Measurements from ENCODE around the gene CCNC.

DNA sequence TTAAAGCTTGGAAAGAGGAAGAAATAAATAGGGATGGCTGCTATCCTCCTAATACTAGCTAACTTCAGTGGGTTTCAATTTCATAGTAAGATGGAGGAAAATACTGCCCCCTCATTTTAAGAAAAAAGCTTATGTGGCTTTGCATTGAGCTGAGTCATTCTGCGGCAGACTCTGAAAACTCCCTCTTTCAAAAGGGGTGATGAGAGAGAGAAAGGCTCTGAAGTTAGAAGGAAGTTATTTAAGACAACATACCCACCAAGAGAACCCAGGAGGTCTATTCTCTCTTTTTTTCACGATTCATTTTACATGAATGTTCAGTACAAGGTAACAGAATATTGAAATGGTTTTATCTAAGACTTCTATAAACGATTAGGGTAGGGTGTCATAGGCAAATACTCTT lies 42.7 kb upstream of the CCNC start:
- TF ChIP-seq, protein P1, sequence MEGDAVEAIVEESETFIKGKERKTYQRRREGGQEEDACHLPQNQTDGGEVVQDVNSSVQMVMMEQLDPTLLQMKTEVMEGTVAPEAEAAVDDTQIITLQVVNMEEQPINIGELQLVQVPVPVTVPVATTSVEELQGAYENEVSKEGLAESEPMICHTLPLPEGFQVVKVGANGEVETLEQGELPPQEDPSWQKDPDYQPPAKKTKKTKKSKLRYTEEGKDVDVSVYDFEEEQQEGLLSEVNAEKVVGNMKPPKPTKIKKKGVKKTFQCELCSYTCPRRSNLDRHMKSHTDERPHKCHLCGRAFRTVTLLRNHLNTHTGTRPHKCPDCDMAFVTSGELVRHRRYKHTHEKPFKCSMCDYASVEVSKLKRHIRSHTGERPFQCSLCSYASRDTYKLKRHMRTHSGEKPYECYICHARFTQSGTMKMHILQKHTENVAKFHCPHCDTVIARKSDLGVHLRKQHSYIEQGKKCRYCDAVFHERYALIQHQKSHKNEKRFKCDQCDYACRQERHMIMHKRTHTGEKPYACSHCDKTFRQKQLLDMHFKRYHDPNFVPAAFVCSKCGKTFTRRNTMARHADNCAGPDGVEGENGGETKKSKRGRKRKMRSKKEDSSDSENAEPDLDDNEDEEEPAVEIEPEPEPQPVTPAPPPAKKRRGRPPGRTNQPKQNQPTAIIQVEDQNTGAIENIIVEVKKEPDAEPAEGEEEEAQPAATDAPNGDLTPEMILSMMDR (IDR thresholded peaks at IDR 0.05) = no peak
- no peak for TF ChIP-seq POLR2A (IDR thresholded peaks at IDR 0.05)

Measured in right lobe of liver (tissue), 4 donors.